RCC 7860 (cell line): Measurements from ENCODE around the gene FSTL4.

Experiments
- DNase-seq: peaks from one replicate; pipeline ENCODE4 v3.0.0-alpha.2; 2015; ENCODE audit warnings: low spot score
- FAIRE-seq: peaks from 2 replicates; lab custom pipeline; 2012; peaks lifted over from hg19 to GRCh38; lab: Jason Lieb, UNC

Gene FSTL4

DNA sequence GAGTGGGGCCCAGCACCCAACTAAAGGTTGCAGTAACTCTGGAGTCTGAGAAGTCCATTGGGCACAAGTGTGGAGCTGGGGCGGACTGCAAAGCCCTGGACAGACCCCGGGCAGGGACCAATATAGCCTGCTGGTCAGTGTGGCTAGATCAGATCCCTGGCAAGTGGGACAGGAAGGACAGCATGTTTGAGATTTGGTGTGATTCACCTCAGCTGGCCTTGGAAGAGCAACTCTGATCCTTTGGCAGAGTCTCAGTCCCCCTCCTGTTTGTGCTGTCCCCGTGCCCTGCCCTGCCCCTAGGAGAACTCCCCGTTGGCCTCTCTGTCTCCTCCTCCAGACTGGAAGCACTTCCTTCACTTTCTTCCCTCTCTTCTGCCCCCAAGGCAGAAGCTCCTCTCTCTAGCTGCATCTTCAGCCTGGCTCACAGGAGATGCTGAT is 255.3 kb downstream of the FSTL4 start:
- FAIRE-seq (no peak), DNase-seq (no peak)

DNA sequence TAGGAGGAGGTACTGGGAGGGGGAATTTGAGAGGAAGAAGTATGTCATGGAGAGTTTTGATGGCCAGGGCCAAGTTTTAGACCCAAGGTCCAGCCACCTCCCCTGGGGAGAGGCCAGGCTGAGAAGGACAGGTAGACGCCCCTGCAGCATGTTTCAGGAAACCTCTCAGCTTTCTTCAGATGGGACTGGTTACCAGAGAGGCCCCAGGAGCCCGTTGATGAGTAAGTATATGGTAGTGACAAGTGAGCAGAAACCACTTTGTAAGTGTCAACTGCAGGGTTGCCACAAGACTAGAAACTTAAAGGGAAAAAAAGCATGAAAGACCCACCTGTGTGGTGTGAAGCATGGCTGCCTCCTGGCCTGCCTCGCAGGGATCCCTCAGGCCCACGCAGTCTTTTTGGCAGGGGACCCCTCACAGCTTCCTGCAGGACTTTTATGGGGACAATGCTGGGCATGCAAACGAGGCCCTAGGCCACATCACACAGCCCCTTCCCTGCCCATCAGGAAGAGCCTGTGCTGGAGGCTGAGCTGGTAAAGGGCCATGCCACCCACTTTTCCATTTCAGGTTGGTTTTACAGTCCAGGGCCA is 255.9 kb downstream of the FSTL4 start:
- no peak for FAIRE-seq
- no peak for DNase-seq

DNA sequence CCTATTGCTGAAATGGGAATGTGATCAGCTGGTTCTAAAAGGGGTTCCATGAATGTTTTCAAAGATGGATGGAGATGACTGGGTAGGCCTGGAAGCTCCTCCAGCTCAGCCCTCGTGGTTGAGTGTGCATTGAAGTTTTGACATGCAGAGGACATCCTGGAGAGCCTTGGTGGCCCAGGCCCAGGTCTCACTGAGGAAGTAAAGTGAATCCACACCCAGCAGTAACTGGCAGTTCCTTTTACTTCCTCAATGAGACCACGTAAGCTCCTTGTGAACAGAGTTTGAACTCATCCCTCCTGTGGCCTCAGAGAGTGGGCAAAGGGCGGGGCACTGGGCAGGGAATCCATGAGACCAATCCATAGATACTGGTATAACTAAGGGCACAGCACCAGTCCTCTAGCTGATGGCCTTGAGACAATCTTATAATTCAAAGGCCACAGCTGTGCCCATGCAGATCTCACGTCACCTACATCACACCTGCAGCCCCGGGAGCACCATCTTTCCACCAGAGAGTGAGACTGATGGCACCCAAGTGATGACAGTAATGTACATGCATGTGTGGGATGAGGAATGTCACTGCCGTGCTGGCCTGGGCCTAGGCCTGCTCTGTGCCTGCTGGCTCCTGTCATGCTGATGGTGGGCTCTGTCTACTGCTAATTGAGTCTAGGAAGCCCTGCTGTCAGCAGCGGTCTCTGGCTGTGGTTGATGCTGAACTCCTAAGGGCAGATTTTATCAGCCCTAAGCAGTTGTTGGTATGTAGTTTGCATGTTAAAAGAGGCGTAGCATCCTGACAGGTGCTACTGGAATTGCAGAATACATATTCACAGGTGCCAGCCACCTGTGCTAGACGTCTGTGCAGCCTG is 257.8 kb downstream of the FSTL4 start:
- DNase-seq, result no peak
- no peak for FAIRE-seq

DNA sequence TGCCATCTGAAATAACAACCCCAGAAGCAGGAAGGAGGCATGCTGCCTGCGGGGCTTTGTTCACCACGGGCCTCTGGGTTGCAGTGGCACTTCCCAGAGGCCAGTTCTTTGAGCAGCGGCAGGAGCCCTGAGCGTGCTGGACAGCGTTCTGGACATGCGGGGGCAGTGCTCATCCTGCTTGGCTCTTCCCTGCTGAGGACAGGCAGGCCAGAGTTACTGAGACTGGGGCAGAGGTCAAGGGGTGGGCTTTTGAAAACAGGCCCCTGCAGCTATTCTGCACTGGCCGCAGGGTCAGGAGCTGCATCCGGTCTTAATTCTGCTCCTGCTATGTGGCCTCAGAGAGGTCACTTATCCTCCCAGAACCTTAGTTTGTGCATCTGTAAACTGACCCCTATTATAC is 258.6 kb downstream of the FSTL4 start:
- FAIRE-seq (no peak), DNase-seq (no peak)

DNA sequence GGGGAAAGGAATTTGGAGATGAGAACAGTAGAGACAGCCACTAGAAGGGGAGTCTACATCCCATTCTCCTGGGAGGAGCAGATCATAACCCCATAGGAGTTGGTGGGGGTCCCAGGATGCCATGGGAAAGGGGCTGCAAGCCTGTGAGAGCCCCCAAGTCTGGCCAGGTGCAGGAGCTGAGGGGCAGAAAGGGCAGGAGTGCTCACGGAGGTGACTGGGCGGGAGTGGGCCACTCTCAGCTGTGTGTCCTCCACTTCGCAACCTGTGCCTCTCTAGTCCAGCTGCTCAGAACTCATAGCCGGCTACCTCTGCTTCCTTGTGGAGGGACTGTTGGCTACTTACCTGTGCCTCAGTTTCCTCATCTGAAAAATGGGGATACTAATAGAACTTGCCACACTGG is 263.9 kb downstream of the FSTL4 start:
- DNase-seq, result no peak
- FAIRE-seq, result no peak

DNA sequence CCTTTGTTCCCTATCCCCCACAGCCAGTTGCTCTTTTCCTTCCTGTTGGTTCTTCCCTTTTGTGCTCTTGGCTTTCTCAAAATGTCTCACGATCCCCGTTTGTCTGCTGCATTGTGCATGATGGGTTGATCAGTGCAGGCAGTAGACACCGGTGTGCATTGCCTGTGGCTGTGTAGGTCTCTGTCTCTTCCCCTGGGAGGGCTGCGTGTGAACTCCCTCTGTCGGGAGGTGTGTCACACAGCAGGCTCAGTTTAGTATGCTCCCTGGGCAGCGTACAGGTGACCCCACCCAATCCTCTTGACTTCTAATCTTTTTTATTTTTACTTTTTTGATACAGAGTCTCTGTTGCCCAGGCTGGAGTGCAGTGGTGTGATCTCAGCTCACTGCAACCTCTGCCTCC is 265.3 kb downstream of the FSTL4 start:
- no peak for DNase-seq
- no peak for FAIRE-seq

DNA sequence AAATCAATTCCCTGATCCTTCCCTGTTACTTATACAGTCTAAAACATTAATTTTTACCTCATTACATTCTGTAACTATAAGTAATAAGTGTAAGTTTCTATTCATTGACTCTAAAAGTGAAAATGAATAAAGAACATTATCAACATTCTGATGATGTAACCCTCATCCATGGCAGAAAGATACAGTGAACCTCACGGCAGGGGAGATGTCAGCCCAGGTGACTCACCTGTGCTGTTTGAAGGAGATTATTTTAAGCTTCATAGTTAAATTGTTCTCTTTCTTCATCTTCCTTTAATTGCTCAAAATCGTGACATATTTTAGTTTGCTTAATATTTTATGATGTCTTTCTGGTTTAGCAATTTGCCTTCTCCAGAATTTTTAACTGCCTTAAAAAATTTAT is 268.1 kb downstream of the FSTL4 start:
- FAIRE-seq, result no peak
- DNase-seq, result no peak

DNA sequence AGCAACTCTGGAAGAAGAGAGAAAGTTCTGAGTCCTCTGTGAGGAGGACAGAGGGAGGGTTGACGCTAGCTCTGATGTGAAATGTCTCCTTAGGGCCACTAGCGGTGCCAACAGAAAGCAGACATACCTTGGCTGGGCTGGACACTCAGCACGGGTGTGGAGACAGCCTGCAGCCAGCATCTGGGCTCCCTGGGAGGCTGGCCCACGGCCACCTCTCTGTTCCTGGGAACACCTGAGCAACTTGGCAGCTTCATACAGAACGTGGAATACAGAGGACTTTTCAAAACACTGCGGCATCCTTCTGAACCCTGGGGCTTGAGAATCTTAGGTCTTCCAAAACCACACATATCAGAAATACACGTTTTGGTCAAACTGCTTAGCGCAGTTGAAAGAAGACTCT is 269.1 kb downstream of the FSTL4 start:
- no peak for DNase-seq
- FAIRE-seq, result no peak

DNA sequence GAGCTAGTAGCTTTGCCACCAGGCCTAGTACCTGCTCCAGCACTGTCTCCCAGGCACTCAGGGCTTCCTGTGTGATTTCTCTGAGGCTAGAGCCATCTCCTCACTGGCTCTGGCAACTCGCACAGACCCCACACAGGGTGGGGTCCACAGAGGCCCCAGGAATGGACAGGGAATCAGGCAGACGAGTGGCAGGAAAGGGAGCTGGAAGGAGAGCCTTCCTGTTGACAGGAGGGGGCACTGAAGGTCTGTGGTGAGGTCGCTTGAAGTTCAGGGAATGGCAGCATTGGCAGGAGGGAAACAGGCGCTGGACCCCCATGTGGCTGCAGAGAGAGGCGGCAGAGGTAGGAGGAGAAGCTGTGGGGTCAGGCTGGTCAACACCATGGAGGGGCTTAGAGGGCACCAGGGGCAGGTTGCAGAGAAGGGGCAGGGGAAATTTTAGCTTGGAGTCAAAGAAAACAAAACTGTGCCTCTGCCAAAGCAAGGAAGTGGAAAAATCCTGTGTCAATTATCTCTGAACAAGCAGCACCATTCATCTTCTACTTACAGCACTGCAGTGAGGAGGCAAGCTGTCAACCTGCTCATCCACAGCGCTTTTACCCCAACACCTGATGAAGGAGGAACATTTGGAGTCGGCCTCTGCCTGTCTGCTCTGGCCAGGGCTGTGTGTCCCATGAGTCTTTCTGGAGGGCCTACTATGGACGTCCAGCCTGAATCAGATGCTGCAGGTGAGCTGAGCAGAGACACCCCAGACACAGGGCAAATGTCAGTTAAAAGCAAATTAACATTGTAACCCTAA is 270.2 kb downstream of the FSTL4 start:
- FAIRE-seq (no peak), DNase-seq (no peak)

DNA sequence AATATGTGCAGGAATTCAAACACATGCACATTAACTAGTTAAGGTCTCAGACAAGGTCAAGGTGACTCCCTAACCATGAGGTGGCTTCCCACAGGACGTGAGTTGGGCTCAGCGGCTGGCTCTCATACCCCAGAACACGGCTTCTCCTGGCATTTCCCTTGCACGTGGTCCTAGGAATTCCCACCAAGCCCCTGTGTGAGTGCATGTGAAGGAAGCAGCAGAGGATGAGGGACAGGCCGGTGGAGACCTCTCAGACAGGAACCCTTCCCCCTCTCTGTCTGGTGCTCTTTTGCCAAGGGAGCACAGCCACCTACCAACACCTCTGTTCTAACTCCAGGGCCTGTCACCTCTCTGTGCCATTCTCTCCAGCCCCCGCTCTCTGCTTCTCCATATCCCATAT is 271.0 kb downstream of the FSTL4 start:
- FAIRE-seq, result no peak
- DNase-seq, result no peak

DNA sequence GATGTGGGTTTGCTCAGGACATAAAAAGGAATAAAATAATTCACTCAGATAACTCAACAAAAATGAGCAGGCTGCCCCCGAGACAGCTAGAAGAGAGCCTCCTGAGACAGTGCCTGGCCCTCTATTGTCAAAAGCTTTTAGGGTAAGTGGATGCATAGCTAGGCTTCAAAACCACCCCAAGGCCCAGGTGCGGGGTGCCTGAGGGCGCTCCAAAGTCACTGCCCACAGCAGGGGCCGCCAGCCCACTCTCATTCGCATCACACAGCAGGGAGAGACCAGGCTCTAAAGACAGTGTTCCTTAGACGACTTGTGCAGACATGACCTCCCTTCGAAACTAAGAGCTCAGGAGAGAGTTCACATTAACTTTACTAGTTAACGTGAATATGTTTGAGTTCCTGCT is 271.5 kb downstream of the FSTL4 start:
- FAIRE-seq (no peak), DNase-seq (no peak)

DNA sequence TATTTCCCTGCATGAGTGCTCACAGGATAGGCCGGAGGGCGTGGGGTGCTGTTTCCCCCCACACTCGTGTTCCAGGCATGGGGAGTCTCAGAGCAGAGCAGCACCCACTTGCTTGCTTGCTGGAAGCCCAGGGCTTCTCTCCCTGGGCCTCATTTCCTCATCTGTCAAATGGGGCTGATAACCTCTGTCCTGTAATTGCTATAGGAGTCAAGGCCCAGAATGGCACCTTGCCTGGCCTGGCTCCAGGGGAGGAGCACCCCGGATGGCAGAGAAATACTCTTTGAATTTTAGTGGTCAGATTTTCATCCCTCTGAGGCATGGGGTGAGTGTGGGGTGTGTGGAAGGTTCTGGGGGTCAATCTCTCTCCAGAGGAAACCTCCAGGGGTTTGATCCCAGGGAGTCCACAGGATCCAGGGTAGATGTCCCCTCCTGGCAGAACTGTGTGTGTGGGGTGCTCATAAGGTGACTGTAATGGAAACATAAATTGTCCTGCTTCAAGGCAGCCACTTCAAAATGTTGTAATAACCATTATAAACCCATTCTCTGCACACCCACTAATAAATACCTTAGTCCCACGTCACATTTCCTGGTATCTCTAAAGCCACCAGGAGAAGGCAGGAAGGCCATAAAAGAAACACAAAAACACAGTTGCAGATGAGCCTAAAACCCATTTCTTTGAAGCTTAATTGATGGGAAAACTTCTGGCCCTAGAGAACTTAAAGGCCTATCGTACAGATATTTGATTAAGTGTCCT is 272.2 kb downstream of the FSTL4 start:
- no peak for FAIRE-seq
- DNase-seq, result no peak

DNA sequence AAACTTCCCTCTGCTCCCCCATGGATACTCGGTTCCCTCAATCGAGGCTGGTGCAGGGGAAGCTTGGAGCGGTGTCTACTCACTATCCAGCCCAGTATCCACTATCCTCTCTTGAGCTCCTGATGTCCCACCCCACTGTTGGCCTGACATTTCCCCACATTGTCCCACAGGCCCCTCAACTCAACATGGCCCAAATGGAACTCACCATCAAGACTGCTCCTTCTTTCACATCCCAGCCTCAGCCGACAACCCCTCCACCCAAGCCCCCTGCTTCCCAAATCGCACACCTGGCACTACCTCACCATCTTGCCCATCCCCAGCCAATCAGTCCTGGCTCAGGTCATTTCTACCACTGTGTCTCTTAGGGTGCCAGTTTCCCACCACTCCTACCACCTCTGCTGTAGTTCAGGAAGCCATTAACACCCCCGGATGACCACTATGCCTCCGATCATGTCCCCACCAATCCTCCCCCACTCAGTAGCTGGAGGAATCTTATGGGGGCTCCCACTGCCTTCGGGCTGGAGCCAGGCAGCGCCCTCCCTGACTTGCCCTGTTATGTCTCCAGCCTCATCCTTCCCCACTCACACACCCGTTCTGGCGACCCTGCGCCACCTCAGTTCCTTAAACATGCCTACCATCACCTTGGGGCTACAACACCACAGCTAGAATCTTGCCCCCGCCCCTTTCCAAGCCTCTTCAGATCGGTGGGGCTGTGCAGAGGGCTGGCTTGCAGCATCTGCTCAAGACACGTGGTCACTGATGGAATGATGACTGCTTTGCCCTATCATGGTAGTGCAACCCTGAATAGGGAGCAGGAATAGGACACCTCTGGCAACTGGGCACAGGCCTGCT is 273.6 kb downstream of the FSTL4 start:
- no peak for FAIRE-seq
- no peak for DNase-seq

DNA sequence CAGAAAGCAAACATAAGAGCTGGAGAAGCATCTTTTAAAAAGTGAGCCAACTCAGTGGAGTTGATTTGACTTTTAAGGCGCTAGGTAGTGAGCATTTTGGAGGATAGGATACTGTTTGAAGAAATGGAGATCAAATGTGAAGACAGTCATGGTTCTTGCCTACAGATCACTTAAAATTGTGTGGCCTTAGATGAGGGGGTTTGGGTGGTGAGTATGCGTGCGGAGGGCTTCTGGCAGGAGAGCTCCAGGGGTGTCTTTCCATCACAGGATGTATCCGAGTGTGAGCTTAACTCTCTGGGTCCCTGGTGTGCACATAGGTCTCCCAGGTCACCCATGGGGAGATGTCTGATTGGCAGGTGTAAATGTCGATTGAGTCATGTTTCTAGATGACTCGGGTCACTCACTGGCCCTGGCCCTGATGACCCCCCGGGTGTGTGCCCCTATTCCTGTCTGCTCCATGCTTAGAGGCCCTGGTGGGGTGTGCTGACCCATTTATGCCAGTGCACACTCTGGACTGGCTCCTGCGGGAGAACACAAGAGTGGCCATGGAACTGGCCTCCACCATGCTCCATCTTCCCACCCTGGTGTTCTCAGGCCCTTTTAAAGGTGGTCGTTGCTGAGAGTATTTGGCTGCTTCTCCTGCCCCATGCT is 274.4 kb downstream of the FSTL4 start:
- DNase-seq, result no peak
- no peak for FAIRE-seq

DNA sequence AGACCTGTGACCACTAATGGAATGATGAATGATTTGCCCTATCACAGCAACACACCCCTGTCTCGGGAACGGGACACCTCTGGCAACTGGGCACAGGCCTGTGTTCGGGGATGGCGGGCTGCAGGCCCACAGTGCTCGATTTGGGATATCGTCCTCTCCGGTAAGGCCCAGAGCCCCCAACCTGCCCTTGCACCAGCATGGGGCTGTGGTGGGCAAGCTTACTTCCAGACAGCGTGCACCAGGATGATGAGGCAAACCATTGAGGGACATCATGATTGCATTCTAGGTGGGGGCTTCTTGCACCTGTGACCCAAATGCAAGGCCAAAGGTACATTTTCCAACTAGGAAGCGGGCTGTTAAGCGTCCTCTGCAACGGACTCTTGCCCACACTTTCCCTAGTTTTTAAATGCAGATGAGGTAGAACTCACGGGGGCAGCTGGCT is 275.4 kb downstream of the FSTL4 start:
- FAIRE-seq, result no peak
- no peak for DNase-seq

DNA sequence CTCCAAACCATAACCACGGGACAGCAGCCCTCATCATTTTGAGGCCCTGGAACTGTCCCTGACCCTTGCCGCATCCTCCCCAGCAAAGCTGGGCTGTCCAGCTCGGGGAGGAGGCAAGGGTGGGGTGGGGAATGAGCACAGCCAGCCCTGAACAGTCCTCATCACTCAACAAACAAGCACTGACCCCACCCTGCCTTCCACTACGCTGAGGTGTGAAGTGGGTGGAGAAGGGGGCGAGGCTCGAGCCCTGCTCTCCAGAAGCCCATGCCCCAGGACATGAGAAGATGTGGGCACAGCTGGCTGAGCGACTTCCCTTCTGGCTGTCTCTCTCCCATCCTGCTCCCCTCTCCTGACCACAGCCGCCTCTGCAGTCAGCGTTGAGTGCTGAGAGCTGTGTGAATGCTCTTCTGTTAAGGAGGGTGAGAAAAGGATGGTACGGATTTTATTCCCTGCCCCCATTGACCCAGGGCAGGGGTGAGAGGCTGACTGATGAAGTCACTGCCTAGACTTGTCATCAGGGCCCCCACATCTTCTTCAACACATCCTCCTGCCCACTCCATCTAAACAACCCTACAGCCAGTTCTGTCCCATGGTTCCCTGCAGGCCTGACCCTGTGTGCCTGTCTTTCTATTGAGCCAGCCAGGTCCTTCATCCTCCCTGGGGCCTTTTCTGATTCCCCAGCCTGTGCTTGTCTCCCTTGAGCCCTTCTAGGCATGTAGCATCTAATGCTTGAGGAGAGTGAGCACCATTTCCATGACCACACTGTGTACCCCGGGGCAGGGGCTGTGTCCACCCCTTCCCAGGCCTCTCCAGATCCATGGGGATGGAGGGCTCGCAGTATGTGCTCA is 276.0 kb downstream of the FSTL4 start:
- FAIRE-seq (no peak), DNase-seq (no peak)

DNA sequence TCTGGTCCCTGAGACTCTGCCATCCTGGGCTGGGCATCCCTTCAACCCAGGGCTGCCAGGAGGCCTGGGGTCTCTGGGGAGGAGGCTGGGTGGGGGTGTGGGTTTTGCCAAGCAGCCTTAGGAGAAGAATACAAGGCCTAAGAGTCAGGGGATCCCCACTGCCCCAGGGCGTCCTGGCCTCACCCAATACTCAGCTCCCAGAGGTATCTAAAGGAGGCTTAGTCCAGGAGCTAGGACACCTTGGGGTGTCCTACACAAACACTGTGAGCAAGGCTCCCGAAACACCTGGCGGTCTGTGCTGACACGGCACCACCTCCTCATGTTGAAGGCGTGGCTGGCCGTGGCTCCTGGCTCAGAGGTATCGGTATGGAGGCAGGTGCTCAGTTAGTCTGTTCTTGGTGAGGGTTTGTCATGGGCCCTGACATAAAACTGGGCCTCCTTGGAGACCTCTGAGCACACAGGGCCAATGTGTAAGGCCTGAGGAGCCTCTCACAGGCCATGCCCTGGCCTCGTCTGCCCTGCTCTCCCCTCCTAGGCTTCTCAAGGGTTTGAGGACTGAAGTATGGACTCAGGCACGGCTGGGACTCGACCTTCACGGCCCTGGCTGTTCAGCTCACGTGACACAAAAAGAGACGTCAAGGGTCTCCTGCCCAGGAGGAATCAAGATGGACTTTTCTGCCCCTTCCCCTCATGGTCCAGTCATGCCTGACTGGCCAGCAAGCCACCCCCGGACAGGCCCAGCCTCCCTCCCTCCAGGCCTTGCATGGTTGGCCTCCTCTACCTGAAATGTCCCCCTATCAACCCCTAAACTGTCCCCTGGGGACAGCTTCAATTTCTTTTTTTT is 277.3 kb downstream of the FSTL4 start:
- DNase-seq (no peak), FAIRE-seq (no peak)
